ENCODE data around the gene ADSL.
"Not testable (repeated sequence)": the region's sequence is repeated elsewhere in the genome, so short reads cannot be mapped to it uniquely, and the experiment has no call there.

The ADSL gene

GRCh38 chr22:40374567-40374966, 28.3 kb downstream of the ADSL start:
- DNase-seq: no peak

GRCh38 chr22:40376149-40376548, 29.8 kb downstream of the ADSL start:
- no peak for DNase-seq

- DNase-seq: no peak
Measured at GRCh38 chr22:40377931-40378330, 31.6 kb downstream of the ADSL start.

- DNase-seq: not testable (repeated sequence)
Measured at GRCh38 chr22:40378448-40378847, 32.1 kb downstream of the ADSL start.

GRCh38 chr22:40381461-40381860, 35.2 kb downstream of the ADSL start:
- DNase-seq: no peak

DNA sequence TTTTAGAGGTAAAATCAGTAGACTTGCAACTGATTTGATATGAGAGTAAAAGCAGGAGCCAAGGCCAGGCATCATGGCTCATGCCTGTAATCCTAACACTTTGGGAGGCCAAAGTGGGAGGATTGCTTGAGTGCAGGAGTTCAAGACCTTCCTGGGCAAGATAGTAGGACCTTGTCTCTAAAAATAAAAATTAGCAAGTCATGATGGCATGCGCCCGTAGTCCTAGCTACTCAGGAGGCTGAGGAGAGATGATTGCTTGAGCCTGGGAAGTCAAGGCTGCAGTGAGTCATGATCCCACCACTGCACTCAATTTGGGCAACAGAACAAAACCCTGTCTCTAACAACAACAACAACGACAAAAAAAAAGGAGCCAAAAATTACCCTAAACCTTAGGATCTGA, 37.6 kb downstream of the ADSL start:
- no peak for DNase-seq

DNA sequence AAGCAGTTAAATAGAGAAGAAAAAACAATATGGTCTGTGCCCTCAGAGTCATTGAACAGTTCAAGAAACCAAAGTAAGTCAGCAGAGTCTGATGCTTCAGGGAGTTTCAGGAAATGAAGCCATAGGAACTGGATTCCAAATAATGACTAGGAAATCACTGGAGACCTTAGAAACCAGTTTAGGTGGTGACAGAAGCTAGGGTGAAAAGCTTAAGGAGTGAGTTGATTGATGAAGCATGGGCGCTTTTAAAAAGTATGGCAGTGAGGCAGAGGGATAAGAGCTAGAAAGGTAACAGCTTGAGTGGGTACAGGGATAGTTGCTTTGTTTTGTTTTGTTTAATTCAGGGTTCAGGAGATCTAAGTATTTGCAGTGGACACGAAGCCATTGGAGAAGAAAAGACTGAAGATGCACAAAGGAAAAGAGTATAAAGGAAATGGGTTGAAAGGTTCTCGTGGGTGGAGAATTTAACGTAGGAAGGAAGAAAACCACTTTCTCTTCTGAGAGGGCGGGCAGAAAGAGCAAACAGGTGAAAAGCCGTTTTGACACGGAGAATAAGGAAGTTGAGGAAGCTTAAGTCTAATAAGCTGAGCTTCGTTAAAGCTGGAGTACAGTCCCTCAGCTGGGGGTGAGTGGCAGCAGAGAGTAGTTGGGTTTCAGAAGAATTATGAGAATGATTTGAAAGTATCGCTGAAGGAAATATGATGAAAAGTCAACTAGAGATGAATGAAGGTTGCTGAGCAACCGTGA, 38.9 kb downstream of the ADSL start:
- DNase-seq: no peak

DNA sequence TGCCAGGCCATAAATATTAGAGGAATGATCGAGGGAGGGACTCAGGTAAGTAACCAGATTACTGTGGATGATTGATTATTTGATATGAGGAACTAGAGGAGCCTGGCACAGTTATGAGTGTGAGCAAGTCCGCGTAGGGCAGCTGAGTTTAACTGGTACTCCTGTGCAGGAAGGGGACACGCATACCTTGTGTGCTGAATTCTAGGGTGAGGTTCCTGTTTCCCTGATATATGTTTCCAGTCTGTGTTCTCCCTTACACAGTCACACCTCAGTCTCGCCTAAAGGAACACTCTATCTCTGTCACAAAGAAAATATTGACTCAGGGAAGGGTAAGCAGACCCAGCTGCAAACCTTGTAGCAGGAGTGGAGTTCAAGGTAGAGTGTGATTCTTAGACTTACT, 41.4 kb downstream of the ADSL start:
- no peak for DNase-seq

- no peak for DNase-seq
Measured at GRCh38 chr22:40388231-40388630, 41.9 kb downstream of the ADSL start.

DNA sequence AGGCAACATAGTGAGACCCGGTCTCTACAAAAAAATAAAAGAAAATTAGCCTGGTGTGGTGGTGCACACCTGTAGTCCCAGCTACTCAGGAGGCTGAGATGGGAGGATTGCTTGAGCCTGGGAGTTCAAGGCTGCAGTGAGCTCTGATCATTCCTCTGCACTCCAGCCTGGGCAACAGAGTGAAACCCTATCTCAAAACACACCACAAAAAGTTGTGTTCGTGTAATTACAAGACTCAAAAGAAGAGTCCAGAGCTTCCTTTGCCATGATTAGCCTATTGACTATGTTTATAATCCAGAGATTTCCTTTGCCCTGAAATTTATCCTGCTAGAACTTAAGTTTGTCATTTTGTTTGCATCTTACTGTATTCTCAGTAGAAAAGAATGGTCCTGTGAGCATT, 45.1 kb downstream of the ADSL start:
- DNase-seq: no peak

GRCh38 chr22:40392618-40393017, 46.3 kb downstream of the ADSL start:
- DNase-seq: no peak

DNA sequence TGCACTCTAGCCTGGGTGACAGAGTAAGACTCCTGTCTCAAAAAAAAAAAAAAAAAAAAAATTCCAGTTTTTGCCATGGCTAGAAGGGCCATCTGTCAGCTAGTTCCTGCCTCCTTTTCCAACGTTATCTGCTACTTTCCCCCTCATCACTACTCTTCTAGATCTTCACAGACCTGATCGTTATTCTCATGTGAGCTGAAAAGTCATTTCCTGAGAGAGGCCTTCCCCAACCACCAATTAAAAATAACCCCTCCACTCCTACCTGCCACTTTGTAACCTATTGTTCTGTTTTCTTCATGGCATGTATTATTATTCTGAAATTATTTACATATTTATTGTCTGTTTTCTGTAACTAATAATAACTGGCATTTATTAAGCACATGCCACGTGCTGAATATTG, 48.3 kb downstream of the ADSL start:
- no peak for DNase-seq

DNA sequence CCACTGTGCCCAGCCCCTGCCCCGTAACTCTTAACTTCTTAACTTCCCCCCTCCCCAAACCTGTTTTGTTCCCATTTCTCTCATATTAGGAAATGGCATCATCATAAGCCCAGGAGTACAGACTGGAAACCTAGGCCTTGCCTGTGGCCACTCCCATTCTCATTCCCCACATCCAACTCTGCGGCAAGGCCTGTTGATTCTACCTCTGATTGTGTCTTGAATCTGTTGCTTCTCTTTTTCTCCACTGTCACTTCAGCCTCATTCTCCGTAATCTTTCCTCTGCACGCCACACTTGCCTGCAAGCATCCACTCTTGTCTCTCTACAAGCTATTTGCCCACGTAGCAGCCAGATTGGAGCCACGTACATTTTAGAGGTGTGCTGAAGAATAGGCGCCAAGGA, 49.3 kb downstream of the ADSL start:
- no peak for DNase-seq

- no peak for DNase-seq
Measured at GRCh38 chr22:40396882-40397281, 50.6 kb downstream of the ADSL start.

DNA sequence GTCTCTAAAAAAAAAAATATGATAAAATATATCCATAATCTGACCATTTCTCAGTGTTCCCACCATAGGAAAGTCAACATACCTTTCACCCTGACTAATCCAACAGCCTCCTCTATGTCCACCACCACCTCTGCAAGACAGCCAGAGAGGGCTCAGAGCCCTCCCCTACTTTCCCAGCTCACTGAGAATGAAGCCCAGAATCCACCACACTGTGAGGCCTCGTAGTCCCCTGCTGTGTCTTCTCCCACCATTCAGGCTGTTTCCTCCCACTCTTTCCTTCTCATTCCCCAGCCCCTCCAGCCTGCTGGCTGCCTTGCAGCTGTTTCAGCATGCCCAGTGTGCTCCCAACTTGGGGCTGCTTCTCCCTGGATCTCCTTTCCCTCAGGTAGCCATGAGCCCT, 51.1 kb downstream of the ADSL start:
- DNase-seq: no peak

GRCh38 chr22:40399621-40400020, 53.3 kb downstream of the ADSL start:
- DNase-seq: no peak

GRCh38 chr22:40400159-40400558, 53.9 kb downstream of the ADSL start:
- DNase-seq: peak in 1 of 4 experiments; percentile 23

- peak in 1 of 4 experiments; percentile 19 for DNase-seq
Measured at GRCh38 chr22:40401532-40401931, 55.2 kb downstream of the ADSL start.

DNA sequence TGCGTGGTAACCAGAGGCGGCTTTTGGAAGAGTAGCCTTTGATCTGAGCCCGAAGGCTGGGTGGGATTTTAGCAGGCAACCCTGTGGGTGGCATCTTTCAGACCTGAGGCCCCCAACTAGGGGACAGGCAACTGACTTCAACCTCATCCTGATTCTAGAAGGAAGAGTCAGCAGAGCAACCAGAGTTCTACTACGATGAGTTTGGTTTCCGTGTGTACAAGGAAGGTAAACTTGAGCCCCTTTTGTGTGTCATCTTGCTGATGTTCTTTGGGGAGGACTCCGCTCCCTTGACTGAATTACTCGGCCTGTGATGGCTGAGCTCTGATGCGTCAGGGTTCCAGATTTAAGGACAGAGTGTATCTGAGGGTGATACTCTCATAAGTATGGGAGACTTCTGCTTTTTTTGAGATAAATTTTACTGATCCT, 55.7 kb downstream of the ADSL start:
- no peak for DNase-seq

- DNase-seq: no peak
Measured at GRCh38 chr22:40403141-40403540, 56.8 kb downstream of the ADSL start.

GRCh38 chr22:40403651-40404050, 57.4 kb downstream of the ADSL start:
- no peak for DNase-seq

- no peak for DNase-seq
Measured at GRCh38 chr22:40404251-40405177, 58.2 kb downstream of the ADSL start.

DNA sequence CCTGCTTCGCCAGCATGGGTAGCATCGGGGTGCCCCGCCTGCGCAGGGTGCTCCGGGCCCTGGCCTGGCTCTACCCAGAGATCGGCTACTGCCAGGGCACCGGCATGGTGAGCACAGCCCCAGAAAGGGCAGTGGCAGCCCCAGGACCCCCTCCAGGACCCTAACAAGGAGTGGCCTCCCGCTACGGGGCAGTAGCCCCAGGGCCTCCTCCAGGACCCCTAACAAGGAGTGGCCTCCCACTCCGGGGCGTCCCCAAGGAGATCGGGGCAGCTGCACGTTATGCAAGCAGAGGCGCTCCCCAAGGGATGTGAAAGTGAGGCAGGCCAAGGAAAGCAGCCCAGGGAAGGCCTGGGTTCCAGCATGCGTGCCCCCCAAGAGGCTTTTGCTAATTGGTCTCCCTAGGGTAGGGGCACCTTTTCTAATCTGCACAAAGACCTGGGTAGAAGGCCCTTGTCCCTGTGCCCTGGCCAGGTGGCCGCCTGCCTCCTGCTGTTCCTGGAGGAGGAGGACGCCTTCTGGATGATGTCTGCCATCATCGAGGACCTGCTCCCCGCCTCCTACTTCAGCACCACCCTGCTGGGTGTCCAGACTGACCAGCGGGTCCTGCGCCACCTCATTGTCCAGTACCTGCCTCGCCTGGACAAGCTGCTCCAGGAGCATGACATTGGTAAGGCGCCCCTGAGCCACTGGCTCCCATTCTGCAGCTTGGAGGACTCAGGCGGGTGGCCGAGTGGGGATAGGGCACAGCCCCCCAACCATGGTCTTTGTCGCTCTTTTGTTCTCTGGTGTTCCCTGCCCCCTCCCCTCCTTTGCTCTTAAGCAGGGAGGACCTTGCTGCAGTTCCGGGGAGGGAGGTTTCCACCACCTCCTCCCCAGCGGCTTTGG, 59.1 kb downstream of the ADSL start:
- no peak for DNase-seq

Data from activated naive CD4-positive, alpha-beta T cell (primary cell).